OCI-LY7 (cell line): ENCODE measurements around the gene NXPH3. TPM values are rescaled to one million over a fixed set of nuclear protein-coding genes. Genes with fewer than 3 reads are reported as not detected.

Experiments used
- BruUV-seq: library from RNA; stranded (reverse); fragments of 400-500 nt; replicated peaks from 2 replicates; lab custom pipeline; 2021; lab: Mats Ljungman, UMichigan
- CTCF ChIA-PET: fragments of 300-600 bp; sonication (Branson Sonifier 250); formaldehyde crosslinking; loops from one replicate; lab custom pipeline; 2022; ENCODE audit warnings: antibody characterized with exemption; ENCODE audit not compliant: unreplicated experiment; lab: Charles Lee
- POLR2A ChIA-PET: fragments of 300-600 bp; sonication (Branson Sonifier 250); formaldehyde crosslinking; loops from one replicate; lab custom pipeline; 2022; ENCODE audit warnings: antibody characterized with exemption; lab: Charles Lee
- DNase-seq: peaks from one replicate; pipeline ENCODE4 v3.0.0-alpha.2; 2015; ENCODE audit warnings: low spot score
- H2AFZ ChIP-seq: fragments of 200-600 bp; sonication (generic), shearing (Covaris generic); 2 replicates; pipeline ENCODE4 v1.6.1; 2014; ENCODE audit warnings: mild to moderate bottlenecking, antibody characterized with exemption, low read length, moderate library complexity
- H3K27ac ChIP-seq: fragments of 200-600 bp; sonication (generic); 2 replicates; pipeline ENCODE4 v1.5.1; 2014; ENCODE audit warnings: mixed run types, low read depth, mild to moderate bottlenecking, moderate library complexity, low read length, inconsistent platforms; ENCODE audit not compliant: poor library complexity, severe bottlenecking
- H3K36me3 ChIP-seq: fragments of 200-600 bp; sonication (generic); 2 replicates; pipeline ENCODE4 v1.6.1; 2014; ENCODE audit warnings: mild to moderate bottlenecking, antibody characterized with exemption, low read length, moderate library complexity, mixed read lengths; ENCODE audit not compliant: insufficient read depth
- H3K4me1 ChIP-seq: fragments of 200-600 bp; sonication (generic); 2 replicates; pipeline ENCODE4 v1.5.1; 2014; ENCODE audit warnings: mild to moderate bottlenecking, low read length; ENCODE audit not compliant: insufficient read depth, poor library complexity, severe bottlenecking
- H3K4me2 ChIP-seq: fragments of 200-600 bp; sonication (generic); 2 replicates; pipeline ENCODE4 v1.6.1; 2014; ENCODE audit warnings: mild to moderate bottlenecking, low read length
- H3K4me3 ChIP-seq: fragments of 200-600 bp; sonication (generic); 2 replicates; pipeline ENCODE4 v1.5.1; 2014; ENCODE audit warnings: mild to moderate bottlenecking, low read depth, low read length; ENCODE audit not compliant: poor library complexity, severe bottlenecking
- H3K79me2 ChIP-seq: fragments of 200-600 bp; sonication (generic); 2 replicates; pipeline ENCODE4 v1.6.1; 2016; ENCODE audit warnings: low read depth, mild to moderate bottlenecking, low read length, moderate library complexity, mixed read lengths; ENCODE audit not compliant: insufficient read depth
- H3K9me2 ChIP-seq: fragments of 200-600 bp; sonication (generic); 2 replicates; pipeline ENCODE4 v1.6.1; 2016; ENCODE audit warnings: mild to moderate bottlenecking, low read length, mixed read lengths; ENCODE audit not compliant: insufficient read depth
- H3K9me3 ChIP-seq: fragments of 200-600 bp; sonication (generic); 2 replicates; pipeline ENCODE4 v1.6.1; 2014; ENCODE audit warnings: mild to moderate bottlenecking, mixed run types, low read length, mixed read lengths
- H4K20me1 ChIP-seq: fragments of 200-600 bp; sonication (generic); 2 replicates; pipeline ENCODE4 v1.6.1; 2014; ENCODE audit warnings: mild to moderate bottlenecking, antibody characterized with exemption, low read length, moderate library complexity, mixed read lengths; ENCODE audit not compliant: insufficient read depth
- CTCF ChIP-seq: fragments of 200-600 bp; sonication (generic); conservative IDR thresholded peaks from 2 replicates; pipeline ENCODE4 v1.5.1; 2014; ENCODE audit warnings: mild to moderate bottlenecking, antibody characterized with exemption, low read length, moderate library complexity, mixed read lengths
- EZH2phosphoT487 ChIP-seq: fragments of 200-600 bp; sonication (generic); IDR thresholded peaks from 2 replicates; pipeline ENCODE4 v1.6.1; 2018; ENCODE audit warnings: low read depth, borderline replicate concordance, mild to moderate bottlenecking, mixed run types, antibody characterized with exemption, low read length, moderate library complexity, mixed read lengths
- intact Hi-C: fragments of 100-400 bp; cut with micrococcal nuclease; formaldehyde crosslinking; loops from one replicate; pipeline ENCODE4 v1.10.0; 2022; ENCODE audit not compliant: unreplicated experiment
- total RNA-seq, 2 experiments: library from RNA; depleted of rRNA in 1 of 2; stranded (reverse); fragments of >200 nt in 1 of 2; shearing (Covaris generic) in 1 of 2; gene quantifications; 2 replicates each; pipeline ENCODE4 v1.2.3, GENCODE V29; 2014 to 2022

The NXPH3 gene
- total RNA-seq, 2 experiments from 2014 or later = not detected

DNA sequence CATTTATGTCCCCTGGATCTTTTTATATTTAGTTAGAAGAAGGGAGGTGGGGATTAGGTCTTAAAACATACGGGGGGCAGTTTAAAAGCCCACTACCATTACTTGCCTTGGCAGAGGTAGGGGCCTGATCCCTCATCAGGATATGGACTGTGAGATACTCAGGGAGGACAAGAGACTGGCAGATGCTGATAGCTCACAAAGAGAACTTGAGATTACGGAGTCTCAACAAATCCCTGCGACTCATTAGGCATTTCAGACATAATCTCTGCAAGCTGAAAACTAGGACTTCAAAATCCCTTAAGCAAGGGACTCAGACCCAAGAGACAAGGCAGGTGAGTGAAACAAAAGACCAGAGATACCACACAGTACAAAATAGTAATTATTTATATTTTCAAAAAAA lies 23.2 kb downstream of the NXPH3 start:
- Histone ChIP-seq H3K79me2 (no peaks in the 10 kb centered on the region), H3K4me3 (no peak overlapping the region), H4K20me1 (no peaks in the 10 kb centered on the region), H2AFZ (no peak overlapping the region), H3K9me2 (no peaks in the 10 kb centered on the region), H3K27ac (no peak overlapping the region), H3K4me1 (no peaks in the 10 kb centered on the region), H3K36me3 (peaks cover 87% of the 10 kb centered on the region), H3K9me3 (no peaks in the 10 kb centered on the region), H3K4me2 (no peak overlapping the region)
- BruUV-seq = no TSS peak
- no peak for TF ChIP-seq CTCF
- no peak for TF ChIP-seq EZH2phosphoT487
- intact Hi-C loops = no loop called here
- no peak for DNase-seq
- CTCF ChIA-PET = no interaction called here
- POLR2A ChIA-PET = interaction anchor here (0.6 kb wide), 1 partner anchor 45 kb away, joined by 3 read pairs; no protein-coding TSS in a partner anchor

DNA sequence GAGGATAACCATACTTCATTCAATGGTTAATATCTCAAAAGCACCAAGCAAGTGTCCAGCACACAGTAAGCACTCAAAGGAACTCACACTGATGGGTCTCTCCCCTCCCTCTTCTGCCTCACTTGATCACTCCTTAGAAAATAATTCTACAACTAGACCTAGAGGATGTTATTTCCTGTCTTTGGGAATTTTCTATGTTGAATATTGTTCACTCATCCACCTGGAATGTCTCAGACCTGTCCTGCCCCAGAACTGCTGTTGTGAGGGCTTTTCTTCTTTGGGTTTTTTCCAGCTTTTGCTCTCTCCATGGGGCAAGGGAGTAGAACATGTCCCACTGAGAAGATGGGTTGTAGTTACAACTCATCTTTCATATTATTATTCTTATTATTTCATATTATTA lies 25.3 kb downstream of the NXPH3 start:
- ChIA-PET CTCF (no interaction called here), POLR2A (no interaction called here)
- Histone ChIP-seq H3K4me1 (no peaks in the 10 kb centered on the region), H3K4me2 (no peak overlapping the region), H3K4me3 (no peak overlapping the region), H2AFZ (no peak overlapping the region), H3K36me3 (peaks cover 90% of the 10 kb centered on the region), H3K79me2 (no peaks in the 10 kb centered on the region), H3K27ac (no peak overlapping the region), H3K9me2 (no peaks in the 10 kb centered on the region), H3K9me3 (no peaks in the 10 kb centered on the region), H4K20me1 (no peaks in the 10 kb centered on the region)
- intact Hi-C loops = no loop called here
- BruUV-seq = no TSS peak
- DNase-seq = no peak
- TF ChIP-seq EZH2phosphoT487 (no peak), CTCF (no peak)

- Histone ChIP-seq H3K27ac (no peak overlapping the region), H2AFZ (no peak overlapping the region), H3K4me1 (no peaks in the 10 kb centered on the region), H3K9me3 (no peaks in the 10 kb centered on the region), H3K79me2 (no peaks in the 10 kb centered on the region), H3K36me3 (peaks cover 90% of the 10 kb centered on the region), H3K4me2 (no peak overlapping the region), H4K20me1 (no peaks in the 10 kb centered on the region), H3K4me3 (no peak overlapping the region), H3K9me2 (no peaks in the 10 kb centered on the region)
- intact Hi-C loops = no loop called here
- BruUV-seq = no TSS peak
- TF ChIP-seq EZH2phosphoT487 (no peak), CTCF (no peak)
- no peak for DNase-seq
- ChIA-PET POLR2A (interaction anchor here (0.6 to 1.5 kb wide), 2 partner anchors 8 to 9 kb away, joined by 3 read pairs; no protein-coding TSS in a partner anchor), CTCF (no interaction called here)
These were observed 27.1 kb downstream of the NXPH3 start for GRCh38 chr17:49602783-49603182.
